ENCODE data around the gene IGSF21. TPM values are rescaled to one million over a fixed set of nuclear protein-coding genes. Genes with fewer than 3 reads are reported as not detected.

Gene IGSF21
- total and polyA plus RNA-seq, 2 of the 8 experiments (the other 6 are each of a cell fraction or from before 2014, with no cell fraction given) = 22.5 to 28.5 TPM

- no peak overlapping the region for H3K9ac ChIP-seq (replicated peaks in 1 of 4; ENCODE audit: extremely low read depth in 1 of 4, low read depth in 3 of 4, low read length in 3 of 4)
- H2BK120ac ChIP-seq (replicated peaks; ENCODE audit: low read depth, low read length) = no peak overlapping the region
- no peak overlapping the region for H3K4me2 ChIP-seq (ENCODE audit: insufficient read depth in 1 of 2, low read depth in 2 of 2, low read length in 2 of 2)
- no peak overlapping the region for H3K4ac ChIP-seq (replicated peaks; ENCODE audit: insufficient read length, low read depth, low read length)
- H4K8ac ChIP-seq (ENCODE audit: extremely low read depth, insufficient read depth, low read length) = no peak overlapping the region
- FAIRE-seq (no peak), DNase-seq (ENCODE audit: low read depth in 1 of 2, low spot score in 2 of 2) (no peak)
- H2BK15ac ChIP-seq (ENCODE audit: low read length) = no peak overlapping the region
- H2BK5ac ChIP-seq (ENCODE audit: low read depth, low read length) = no peak overlapping the region
- no peak overlapping the region for H4K5ac ChIP-seq (ENCODE audit: insufficient read length, low read depth, low read length)
- H2AFZ ChIP-seq (ENCODE audit: low read length) = no peak overlapping the region
- H3K79me2 ChIP-seq (ENCODE audit: control insufficient read depth in 1 of 2, insufficient read depth in 2 of 2, low read length in 2 of 2) = peaks cover 0 to 4% of the 10 kb centered on the region in 2 experiments; a peak in 1 of 4 replicates
- H4K20me1 ChIP-seq (replicated peaks in 1 of 2; ENCODE audit: control insufficient read depth in 1 of 2, insufficient read depth in 2 of 2, low read length in 2 of 2) = peaks cover 3 to 21% of the 10 kb centered on the region in 2 experiments
- 73% methylated on average over 9 of the region's 9 CpGs; no CpG with 5 or more reads in 1 of the 2 experiments for WGBS, 2 experiments (ENCODE audit: extremely low coverage in 1 of 2, insufficient coverage in 1 of 2, insufficient read length in 1 of 2, insufficient replicate concordance in 2 of 2, low coverage in 1 of 2, low lambda C conversion rate in 2 of 2, missing lambda C conversion rate in 1 of 2)
- H2BK12ac ChIP-seq (ENCODE audit: low read depth, low read length) = 0 out of 2 replicates have a peak overlapping the region, but pooled peaks have one; percentile 17
- H3K36me3 ChIP-seq (ENCODE audit: control insufficient read depth in 2 of 4, insufficient read depth in 4 of 4, low read length in 3 of 4) = no peaks in the 10 kb centered on the region
- peaks cover 24% of the 10 kb centered on the region for H3K23me2 ChIP-seq (ENCODE audit: low read depth, low read length)
- H3K14ac ChIP-seq (ENCODE audit: insufficient read length) = no peak overlapping the region
- no peak overlapping the region for H2AK5ac ChIP-seq (ENCODE audit: low read depth, low read length)
- peaks cover 15 to 25% (median 18%) of the 10 kb centered on the region in 4 experiments for H3K4me1 ChIP-seq (replicated peaks in 1 of 4; ENCODE audit: control insufficient read depth in 3 of 4, insufficient read depth in 4 of 4, low read length in 3 of 4)
- H3K9me3 ChIP-seq (ENCODE audit: insufficient read depth in 2 of 2, low read depth in 1 of 2, low read length in 1 of 2) = no peaks in the 10 kb centered on the region
- CTCF ChIA-PET (ENCODE audit: partially characterized antibody) = interaction anchor here (0.7 to 2.6 kb wide), 8 partner anchors 10 to 437 kb away, joined by 3 to 16 read pairs (median 3); no protein-coding TSS in a partner anchor
- H3K79me1 ChIP-seq (ENCODE audit: low read depth, low read length) = peaks cover 4% of the 10 kb centered on the region; the same call in 1 of the 2 replicates
- peaks cover 8 to 38% (median 30%) of the 10 kb centered on the region in 4 experiments for H3K27me3 ChIP-seq (replicated peaks in 1 of 4; ENCODE audit: control insufficient read depth in 3 of 4, extremely low read depth in 1 of 4, insufficient read depth in 3 of 4, low read length in 3 of 4)
- no peak overlapping the region for H3K27ac ChIP-seq (ENCODE audit: low read depth, low read length)
- no peak overlapping the region for H4K91ac ChIP-seq (replicated peaks; ENCODE audit: insufficient read length, low read length)
- no peak overlapping the region for H2BK20ac ChIP-seq (ENCODE audit: low read length)
- no peak overlapping the region for H3K56ac ChIP-seq (replicated peaks; ENCODE audit: insufficient read length, low read depth, low read length)
- H3K4me3 ChIP-seq (ENCODE audit: extremely low read depth in 1 of 4, insufficient read depth in 2 of 4, low read depth in 3 of 4, low read length in 4 of 4) = no peak overlapping the region
- no peak overlapping the region for H3K23ac ChIP-seq (ENCODE audit: insufficient read length)
- H3K18ac ChIP-seq (ENCODE audit: extremely low read depth, low read length) = no peak overlapping the region
- POLR2A ChIA-PET (ENCODE audit: partially characterized antibody) = interaction anchor here (1.8 kb wide), 1 partner anchor 14 kb away, joined by 6 read pairs; no protein-coding TSS in a partner anchor
Measured at GRCh38 chr1:18104546-18105100, 3.0 kb upstream of the IGSF21 start.
